Activated CD8-positive, alpha-beta memory T cell treated with anti-CD3 and anti-CD28 coated beads for 4 hours (primary cell): ENCODE results near the gene AVP.

Source experiments
- DNase-seq, 2 donors: peaks; one replicate each; pipeline ENCODE4 v3.0.0-alpha.2; 2020; ENCODE audit warnings: low read depth in 2 of 2

AVP gene

GRCh38 chr20:3109350-3110302 is 25.1 kb upstream of the AVP start:
- DNase-seq = no peak

DNA sequence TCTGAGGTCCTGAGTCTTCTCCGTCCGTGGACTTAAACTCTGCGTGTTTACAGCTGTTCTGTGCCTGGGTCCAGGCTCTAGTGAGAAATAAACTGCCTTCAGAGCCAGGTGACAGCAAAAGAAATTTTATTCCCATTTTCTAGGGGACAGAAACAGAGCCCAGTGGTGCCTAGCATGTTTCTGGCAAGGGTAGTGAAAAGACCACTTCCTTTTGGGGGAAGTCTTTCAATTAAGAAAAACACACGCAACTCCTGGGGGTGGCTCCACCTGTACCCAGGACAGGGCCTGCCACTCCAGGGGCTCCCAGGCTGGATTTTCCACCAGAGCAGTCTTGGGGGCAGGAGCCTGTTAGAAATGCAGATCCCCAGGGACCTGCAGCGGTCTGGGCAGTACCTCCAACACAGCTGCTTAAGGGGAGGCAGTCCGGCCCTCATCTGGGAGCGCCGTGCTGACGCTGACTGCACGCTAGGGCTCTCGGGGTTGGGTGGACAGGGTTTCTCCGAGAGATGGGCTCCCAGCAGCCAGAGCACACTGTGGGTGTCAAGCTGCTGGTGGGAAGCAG is 23.0 kb upstream of the AVP start:
- no peak for DNase-seq

- no peak for DNase-seq
Observed at GRCh38 chr20:3106658-3107463, 22.3 kb upstream of the AVP start.

DNA sequence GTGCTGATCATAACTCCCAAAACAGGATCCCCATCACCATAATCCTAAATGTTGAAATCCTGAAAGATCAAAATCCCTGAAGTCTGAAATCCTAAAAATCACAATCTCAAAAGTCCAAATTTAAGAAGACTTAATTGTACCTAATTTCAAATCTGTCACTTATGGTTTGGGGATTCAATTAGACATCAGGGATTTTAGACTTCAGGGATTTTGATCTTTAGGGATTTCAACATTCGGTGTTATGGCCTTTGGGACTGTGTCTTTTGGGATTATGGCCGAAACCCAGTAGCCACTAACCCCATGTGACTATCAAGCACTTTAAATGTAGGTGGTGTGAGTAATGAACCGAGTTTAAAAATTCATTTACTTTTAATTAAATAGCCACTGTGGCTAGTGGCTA is 21.7 kb upstream of the AVP start:
- DNase-seq = no peak

DNA sequence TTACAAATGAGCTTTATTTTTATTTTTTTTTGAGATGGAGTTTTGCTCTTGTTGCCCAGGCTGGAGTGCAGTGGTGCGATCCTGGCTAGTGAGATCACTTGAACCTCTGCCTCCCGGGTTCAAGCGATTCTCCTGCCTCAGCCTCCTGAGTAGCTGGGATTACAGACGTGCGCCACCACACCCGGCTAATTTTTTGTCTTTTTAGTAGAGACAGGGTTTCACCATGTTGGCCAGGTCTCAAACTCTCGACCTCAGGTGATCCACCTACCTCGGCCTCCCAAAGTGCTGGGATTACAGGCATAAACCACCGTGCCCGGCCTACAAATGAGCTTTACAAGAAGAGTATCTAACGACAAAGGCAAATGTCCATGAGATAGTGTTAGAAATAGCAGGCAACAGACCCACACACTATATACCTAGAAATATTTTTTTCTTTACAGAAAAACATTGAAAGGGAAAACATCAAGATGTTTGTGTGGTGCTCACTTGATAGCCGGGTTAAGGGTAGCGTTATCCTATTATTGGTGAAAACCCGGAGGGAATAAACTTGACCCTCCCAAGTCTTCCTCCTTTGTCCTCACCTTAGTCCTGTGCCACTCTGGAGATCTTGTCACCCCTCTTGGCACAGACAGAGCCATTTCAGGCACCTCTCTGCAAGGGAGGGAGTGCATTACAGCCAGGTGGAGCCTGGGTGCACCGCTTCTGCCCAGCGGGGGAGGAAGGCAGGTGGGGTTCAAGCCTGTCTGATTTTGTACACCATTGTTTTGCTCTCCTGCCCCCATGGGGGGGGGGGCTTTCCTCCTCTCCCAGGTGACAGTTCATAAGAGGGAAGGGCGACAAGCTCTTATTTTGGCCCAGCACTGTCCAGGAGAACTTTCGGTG is 21.0 kb upstream of the AVP start:
- no peak for DNase-seq

- DNase-seq = no peak
Observed at GRCh38 chr20:3103369-3104032, 19.0 kb upstream of the AVP start.

GRCh38 chr20:3102575-3103368 is 18.2 kb upstream of the AVP start:
- DNase-seq = no peak

- peak in 1 of 2 donors; percentile 35 for DNase-seq
Observed at GRCh38 chr20:3101737-3102574, 17.4 kb upstream of the AVP start.

GRCh38 chr20:3101251-3101650 is 16.7 kb upstream of the AVP start:
- no peak for DNase-seq

DNA sequence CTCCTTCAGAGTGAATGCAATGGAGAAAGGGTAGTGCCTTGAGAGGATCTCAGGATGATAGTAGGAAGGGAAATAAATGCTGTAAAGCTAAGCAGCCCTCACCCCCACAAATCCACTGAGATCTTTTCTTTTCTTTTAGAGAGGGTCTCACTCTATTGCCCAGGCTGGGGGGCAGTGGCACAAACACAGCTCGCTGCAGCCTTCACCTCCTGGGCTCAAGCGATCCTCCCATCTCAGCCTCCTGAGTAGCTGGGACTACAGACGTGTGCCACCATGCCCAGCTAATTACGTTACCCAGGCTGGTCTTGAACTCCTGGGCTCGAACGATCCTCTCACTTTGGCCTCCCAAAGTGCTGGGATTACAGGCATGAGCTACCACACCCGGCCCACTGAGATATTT is 16.0 kb upstream of the AVP start:
- DNase-seq = no peak

- DNase-seq = no peak
Observed at GRCh38 chr20:3094848-3095629, 10.5 kb upstream of the AVP start.

GRCh38 chr20:3093861-3094361 is 9.4 kb upstream of the AVP start:
- DNase-seq = no peak

GRCh38 chr20:3092611-3093379 is 8.3 kb upstream of the AVP start:
- peak in 1 of 2 donors; percentile 13 for DNase-seq

DNA sequence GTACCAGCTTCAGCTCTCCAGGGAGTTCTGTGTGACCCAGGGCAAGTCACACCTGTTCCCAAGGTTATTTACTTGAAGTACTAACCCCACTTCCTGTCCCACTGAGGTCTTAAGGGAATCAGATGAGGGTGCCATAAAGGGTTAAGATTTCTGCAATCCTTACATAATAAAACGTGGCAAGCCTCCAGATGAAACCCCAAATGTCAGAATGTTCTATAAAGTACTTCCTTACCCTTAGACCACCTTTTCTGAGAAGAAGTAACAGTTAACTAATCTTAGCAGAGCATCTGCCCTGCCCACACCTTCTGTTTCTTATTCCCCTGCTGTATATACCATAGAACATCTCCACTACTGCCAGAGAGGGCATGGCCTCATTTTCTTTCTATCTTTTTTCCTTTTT is 6.0 kb upstream of the AVP start:
- DNase-seq = no peak

- no peak for DNase-seq
Observed at GRCh38 chr20:3088031-3088430, 3.5 kb upstream of the AVP start.

GRCh38 chr20:3085571-3086072 is 1.1 kb upstream of the AVP start:
- DNase-seq = no peak

DNA sequence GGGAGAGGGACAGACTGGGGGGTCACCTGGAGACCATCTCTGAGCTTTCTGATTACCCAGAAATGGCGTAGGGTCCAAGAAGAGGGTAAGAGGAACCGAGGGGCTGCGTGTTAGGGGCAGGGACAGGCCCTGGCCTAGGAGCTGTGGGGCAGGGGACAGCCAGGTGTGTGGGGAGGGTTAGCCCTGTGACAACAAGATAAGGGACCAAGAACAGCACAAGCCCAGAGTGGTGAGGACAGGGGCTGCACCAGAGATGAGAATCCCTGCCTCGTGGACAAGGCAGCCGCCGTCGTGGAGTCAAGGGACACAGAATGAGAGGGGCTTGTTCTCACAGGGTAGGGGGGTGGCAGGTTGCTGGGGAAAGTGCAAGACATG is 449 bp upstream of the AVP start:
- DNase-seq = no peak
